HCT116 (cell line): ENCODE data around the gene CEP41. TPM values are rescaled to one million over a fixed set of nuclear protein-coding genes. Genes with fewer than 3 reads are reported as not detected.
A peak's percentile ranks its signal among the peaks of the same experiment; 100 is the strongest.

Source experiments
- ATAC-seq: fragments of 200-7000 bp; cut with Tn5 transposase; 2 replicates; pipeline ENCODE4 v1.9.1; 2020; ENCODE audit warnings: mild to moderate bottlenecking, moderate library complexity
- BruUV-seq: library from RNA; stranded (reverse); fragments of 400-500 nt; replicated peaks from 2 replicates; lab custom pipeline; 2021; lab: Mats Ljungman, UMichigan
- CTCF ChIA-PET: fragments of 300-600 bp; sonication (Branson Sonifier 250); formaldehyde crosslinking; loops from one replicate; lab custom pipeline; 2021; ENCODE audit warnings: antibody characterized with exemption; lab: Charles Lee
- POLR2A ChIA-PET: fragments of 300-600, 350-600 bp; sonication (Branson Sonifier 250); formaldehyde crosslinking; loops from one replicate; lab custom pipeline; 2021; ENCODE audit warnings: antibody characterized with exemption; lab: Charles Lee
- RAD21 ChIA-PET, 2 experiments: fragments of 300-600 bp; sonication (Branson Sonifier 250); formaldehyde crosslinking; loops; one replicate each; lab custom pipeline; 2023; ENCODE audit warnings: low total read pairs in 2 of 2; ENCODE audit not compliant: uncharacterized antibody in 2 of 2, unreplicated experiment in 2 of 2, low non-redundant PET in 1 of 2; lab: Charles Lee
- DNase-seq: peaks from one replicate; pipeline ENCODE4 v3.0.0-alpha.2; 2010; ENCODE audit warnings: low read depth, low spot score
- H2AFZ ChIP-seq: fragments of 200-600 bp; shearing (Covaris generic), sonication (generic); 2 replicates; pipeline ENCODE4 v1.6.1; 2017; ENCODE audit warnings: low read depth, mixed run types, mixed read lengths, antibody characterized with exemption, low read length; ENCODE audit not compliant: poor library complexity, severe bottlenecking
- H3K27ac ChIP-seq: 2 replicates; pipeline ENCODE4 v1.5.1; 2012; ENCODE audit warnings: low read depth, low read length
- H3K27me3 ChIP-seq: fragments of 200-600 bp; sonication (generic); 2 replicates; pipeline ENCODE4 v1.6.1; 2016; ENCODE audit warnings: mixed run types, low read length, mixed read lengths; ENCODE audit not compliant: insufficient read depth
- H3K36me3 ChIP-seq, 2 experiments: fragments of 200-500 bp in 1 of 2; fragments of 200-600 bp in 1 of 2; sonication (Bioruptor generic) in 1 of 2; sonication (generic) in 1 of 2; 2 replicates each; pipeline versions ENCODE4 v1.5.1 to v1.6.1; 2014 to 2016; ENCODE audit warnings: low read length in 2 of 2, inconsistent platforms in 1 of 2, mixed read lengths in 1 of 2, mixed run types in 1 of 2; ENCODE audit not compliant: insufficient read depth in 2 of 2, control insufficient read depth in 1 of 2
- H3K4me1 ChIP-seq, 2 experiments: fragments of 200-600 bp in 1 of 2; sonication (generic) in 1 of 2; 2 replicates each; pipeline versions ENCODE4 v1.5.1 to v1.6.1; 2012 to 2017; ENCODE audit warnings: low read length in 2 of 2, inconsistent platforms in 1 of 2, mild to moderate bottlenecking in 1 of 2, mixed read lengths in 1 of 2, mixed run types in 1 of 2, moderate library complexity in 1 of 2; ENCODE audit not compliant: insufficient read depth in 2 of 2, control insufficient read depth in 1 of 2
- H3K4me2 ChIP-seq: fragments of 200-600 bp; sonication (generic); 2 replicates; pipeline ENCODE4 v1.6.1; 2017; ENCODE audit warnings: mixed run types, low read length, mixed read lengths
- H3K4me3 ChIP-seq, 2 experiments: fragments of 200-600 bp in 1 of 2; sonication (generic) in 1 of 2; replicated peaks in 1 of 2; 2 replicates each; pipeline ENCODE4 v1.5.1; 2011 to 2016; ENCODE audit warnings: low read length in 2 of 2, control low read depth in 1 of 2, low read depth in 1 of 2, mild to moderate bottlenecking in 1 of 2, mixed read lengths in 1 of 2, mixed run types in 1 of 2
- H3K79me2 ChIP-seq: fragments of 200-600 bp; sonication (generic); 2 replicates; pipeline ENCODE4 v1.6.1; 2017; ENCODE audit warnings: mild to moderate bottlenecking, mixed run types, low read length, moderate library complexity, mixed read lengths; ENCODE audit not compliant: insufficient read depth
- H3K9ac ChIP-seq: fragments of 200-600 bp; sonication (generic); 2 replicates; pipeline ENCODE4 v1.6.1; 2016; ENCODE audit warnings: low read length, mixed read lengths
- H3K9me2 ChIP-seq: fragments of 200-600 bp; sonication (generic), shearing (Covaris generic); 2 replicates; pipeline ENCODE4 v1.6.1; 2017; ENCODE audit warnings: mixed run types, mild to moderate bottlenecking, moderate library complexity; ENCODE audit not compliant: insufficient read depth
- H3K9me3 ChIP-seq, 2 experiments: fragments of 200-500 bp in 1 of 2; fragments of 200-600 bp in 1 of 2; sonication (Bioruptor generic) in 1 of 2; sonication (generic) in 1 of 2; 2 replicates each; pipeline ENCODE4 v1.6.1; 2014 to 2017; ENCODE audit warnings: low read length in 2 of 2, mixed read lengths in 2 of 2, inconsistent platforms in 1 of 2, low read depth in 1 of 2, mild to moderate bottlenecking in 1 of 2, mixed run types in 1 of 2, moderate library complexity in 1 of 2; ENCODE audit not compliant: control insufficient read depth in 1 of 2, insufficient read depth in 1 of 2
- H4K20me1 ChIP-seq: fragments of 200-600 bp; sonication (generic), shearing (Covaris generic); 2 replicates; pipeline ENCODE4 v1.6.1; 2017; ENCODE audit warnings: mixed run types, mild to moderate bottlenecking, moderate library complexity; ENCODE audit not compliant: insufficient read depth
- CEBPB ChIP-seq: IDR thresholded peaks from 2 replicates; pipeline ENCODE4 v1.6.1; 2012; ENCODE audit warnings: low read depth
- CTCF ChIP-seq, 3 experiments: fragments of 200-600 bp in 1 of 3; sonication (generic) in 1 of 3; IDR thresholded peaks in 2 of 3; conservative IDR thresholded peaks in 1 of 3; 2 replicates each; pipeline ENCODE4 v1.5.1; 2012 to 2017; ENCODE audit warnings: low read depth in 2 of 3, low read length in 2 of 3, antibody characterized with exemption in 1 of 3, borderline replicate concordance in 1 of 3, control low read depth in 1 of 3, mild to moderate bottlenecking in 1 of 3, mixed read lengths in 1 of 3, mixed run types in 1 of 3, moderate library complexity in 1 of 3; ENCODE audit not compliant: insufficient read depth in 1 of 3
- EGR1 ChIP-seq: IDR thresholded peaks from 2 replicates; pipeline ENCODE4 v1.6.1; 2012; ENCODE audit warnings: low read depth
- FOSL1 ChIP-seq: IDR thresholded peaks from 2 replicates; pipeline ENCODE4 v1.6.1; 2012; ENCODE audit warnings: low read depth
- JUND ChIP-seq: IDR thresholded peaks from 2 replicates; pipeline ENCODE4 v1.6.1; 2012
- POLR2A ChIP-seq: IDR thresholded peaks from 2 replicates; pipeline ENCODE4 v1.7.0; 2011; ENCODE audit warnings: borderline replicate concordance; ENCODE audit not compliant: insufficient read depth, insufficient read length; ENCODE audit errors: extremely low read depth
- REST ChIP-seq: IDR thresholded peaks from 2 replicates; pipeline ENCODE4 v1.6.1; 2012; ENCODE audit warnings: low read depth
- SP1 ChIP-seq: IDR thresholded peaks from 2 replicates; pipeline ENCODE4 v1.6.1; 2012; ENCODE audit warnings: low read depth
- intact Hi-C: fragments of 100-400 bp; cut with micrococcal nuclease; formaldehyde crosslinking; loops from 2 replicates; pipeline ENCODE4 v1.10.0; 2022
- total RNA-seq: library from RNA; stranded (reverse); gene quantifications from one replicate; pipeline ENCODE4 v1.2.1, GENCODE V29; 2021; ENCODE audit not compliant: unreplicated experiment

CEP41 gene
- total RNA-seq, 1 experiment from 2014 or later = 13.6 TPM

GRCh38 chr7:130352194-130353074 lies 88.4 kb downstream of the CEP41 start:
- Histone ChIP-seq H3K4me1 (peaks cover 27 to 38% of the 10 kb centered on the region in 2 experiments), H3K79me2 (no peaks in the 10 kb centered on the region), H4K20me1 (no peaks in the 10 kb centered on the region), H3K9me2 (no peaks in the 10 kb centered on the region), H2AFZ (peak overlapping the region; percentile 78)
- POLR2A ChIA-PET = interaction anchor here (0.6 kb wide), 1 partner anchor 288 kb away, joined by 3 read pairs; no protein-coding TSS in a partner anchor
- no peak for DNase-seq
- RAD21 ChIA-PET = no interaction called here
- TF ChIP-seq CTCF (IDR thresholded peaks at IDR 0.05 in 2 of 3, conservative IDR thresholded peaks at IDR 0.05 in 1 of 3; ENCODE audit: borderline replicate concordance in 1 of 3, insufficient read depth in 1 of 3, low read depth in 2 of 3, low read length in 2 of 3) (no peak), SP1 (peak; percentile 29), REST (no peak), JUND (peak; percentile 69), POLR2A (no peak), EGR1 (no peak), FOSL1 (peak; percentile 78), CEBPB (peak; percentile 95)
- TF ChIP-seq, all 23 proteins: peak for 4
- no peak overlapping the region for H3K27ac ChIP-seq
- no peaks in the 10 kb centered on the region for H3K27me3 ChIP-seq
- intact Hi-C loops = no loop called here
- H3K4me3 ChIP-seq = no peak overlapping the region
- no TSS peak for BruUV-seq
- peak overlapping the region; percentile 39 for H3K4me2 ChIP-seq
- CTCF ChIA-PET = no interaction called here
- H3K9me3 ChIP-seq = no peaks in the 10 kb centered on the region
- no peak for ATAC-seq
- no peak overlapping the region for H3K9ac ChIP-seq
- no peaks in the 10 kb centered on the region for H3K36me3 ChIP-seq
